ENCODE measurements around the gene NDFIP1. TPM values are rescaled to one million over a fixed set of nuclear protein-coding genes. Genes with fewer than 3 reads are reported as not detected.

Gene NDFIP1
- total and polyA plus RNA-seq, 2 of the 13 experiments (the other 11 are each of a cell fraction or from before 2014, with no cell fraction given) = 12.4 to 15.7 TPM

DNA sequence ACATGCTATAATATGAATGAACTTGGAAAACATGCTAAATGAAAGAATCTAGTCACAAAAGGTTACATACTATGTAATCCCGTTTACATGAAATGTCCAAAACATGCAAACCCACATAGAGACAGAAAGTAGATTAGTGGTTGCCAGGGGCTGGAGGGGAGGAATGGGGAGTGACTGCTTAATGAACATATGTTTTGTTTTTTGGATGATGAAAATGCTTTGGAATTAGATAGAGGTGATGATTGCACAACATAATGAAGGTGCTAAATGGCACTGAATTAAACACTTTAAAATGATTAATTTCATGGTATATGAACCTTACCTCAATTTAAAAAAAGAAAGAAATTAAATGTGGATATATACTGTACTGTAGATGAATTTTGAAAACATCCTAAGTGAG is 17.6 kb upstream of the NDFIP1 start:
- Histone ChIP-seq H4K20me1 (ENCODE audit: insufficient read depth, low read length) (no peaks in the 10 kb centered on the region), H3K27me3 (ENCODE audit: control insufficient read depth in 1 of 2, insufficient read depth in 2 of 2, low read length in 2 of 2) (peaks cover 0 to 7% of the 10 kb centered on the region in 2 experiments; a peak in 1 of 5 replicates), H3K36me3 (replicated peaks in 1 of 2; ENCODE audit: control insufficient read depth in 1 of 2, insufficient read depth in 2 of 2, low read length in 2 of 2) (no peaks in the 10 kb centered on the region), H3K27ac (ENCODE audit: extremely low read length, insufficient read depth, low read length) (no peak overlapping the region), H3K9me3 (ENCODE audit: low read length) (no peaks in the 10 kb centered on the region), H3K4me3 (replicated peaks in 1 of 3; ENCODE audit: insufficient read depth in 1 of 3, low read depth in 2 of 3, low read length in 3 of 3) (no peak overlapping the region), H3K9ac (ENCODE audit: insufficient read depth, low read depth, low read length) (no peak overlapping the region), H3K4me1 (ENCODE audit: insufficient read depth, low read length) (no peaks in the 10 kb centered on the region), H2AFZ (ENCODE audit: low read length) (no peak overlapping the region), H3K4me2 (ENCODE audit: low read depth, low read length) (no peak overlapping the region), H3K79me2 (ENCODE audit: insufficient read depth, low read length) (no peaks in the 10 kb centered on the region)
- no peak for DNase-seq (ENCODE audit: low spot score)
- POLR2A ChIA-PET = no interaction called here
- CTCF ChIA-PET (ENCODE audit: low intra/inter-chr PET ratio, low total read pairs) = no interaction called here
- TF ChIP-seq HNRNPH1 (optimal IDR thresholded peaks at IDR 0.05; ENCODE audit: low read depth, low read length) = no peak
- TF ChIP-seq, protein P1, sequence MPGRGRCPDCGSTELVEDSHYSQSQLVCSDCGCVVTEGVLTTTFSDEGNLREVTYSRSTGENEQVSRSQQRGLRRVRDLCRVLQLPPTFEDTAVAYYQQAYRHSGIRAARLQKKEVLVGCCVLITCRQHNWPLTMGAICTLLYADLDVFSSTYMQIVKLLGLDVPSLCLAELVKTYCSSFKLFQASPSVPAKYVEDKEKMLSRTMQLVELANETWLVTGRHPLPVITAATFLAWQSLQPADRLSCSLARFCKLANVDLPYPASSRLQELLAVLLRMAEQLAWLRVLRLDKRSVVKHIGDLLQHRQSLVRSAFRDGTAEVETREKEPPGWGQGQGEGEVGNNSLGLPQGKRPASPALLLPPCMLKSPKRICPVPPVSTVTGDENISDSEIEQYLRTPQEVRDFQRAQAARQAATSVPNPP (CRISPR knock-in tag; IDR thresholded peaks at IDR 0.05) = no peak
- FAIRE-seq = no peak
- BruUV-seq (replicated peaks) = no TSS peak
- intact Hi-C loops (cut with micrococcal nuclease; ENCODE audit: unreplicated experiment) (no loop called here), in situ Hi-C loops (cut with HindIII; ENCODE audit: extremely low pct_ligation_motif_present, low pct_unique_long_range_greater_than_20kb) (no loop called here)
- no peak for ATAC-seq
- 6% methylated on average over 1 of the region's 1 CpG for WGBS (ENCODE audit: low lambda C conversion rate)

DNA sequence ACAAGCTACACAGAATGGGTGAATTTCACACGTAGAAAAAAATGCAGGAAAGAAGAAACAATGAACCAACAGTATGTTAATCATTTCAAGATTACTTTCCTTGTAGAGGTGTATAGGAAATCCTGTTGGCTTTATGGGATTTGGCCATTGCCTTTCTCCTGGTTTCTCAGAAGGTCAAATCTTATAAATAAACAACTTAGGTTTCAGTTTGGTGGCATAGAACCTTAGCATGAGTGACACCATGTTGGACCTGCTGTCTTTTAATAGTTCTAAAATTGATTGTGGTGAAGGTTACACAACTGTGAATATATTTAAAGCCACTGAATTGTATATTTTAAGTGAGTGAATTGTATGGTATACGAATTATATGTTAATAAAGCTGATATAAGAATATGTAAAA is 16.7 kb upstream of the NDFIP1 start:
- H2AFZ ChIP-seq (ENCODE audit: low read length) = no peak overlapping the region
- POLR2A ChIA-PET = no interaction called here
- TF ChIP-seq SOX6 (IDR thresholded peaks at IDR 0.05) (no peak), SOX6 (CRISPR knock-in tag; IDR thresholded peaks at IDR 0.05) (no peak), NFE2L1 (CRISPR knock-in tag; IDR thresholded peaks at IDR 0.05; ENCODE audit: borderline replicate concordance) (no peak), ZNF614 (CRISPR knock-in tag; IDR thresholded peaks at IDR 0.05; ENCODE audit: borderline replicate concordance) (no peak), GFI1 (CRISPR knock-in tag; IDR thresholded peaks at IDR 0.05; ENCODE audit: borderline replicate concordance) (no peak)
- TF ChIP-seq, protein P2, sequence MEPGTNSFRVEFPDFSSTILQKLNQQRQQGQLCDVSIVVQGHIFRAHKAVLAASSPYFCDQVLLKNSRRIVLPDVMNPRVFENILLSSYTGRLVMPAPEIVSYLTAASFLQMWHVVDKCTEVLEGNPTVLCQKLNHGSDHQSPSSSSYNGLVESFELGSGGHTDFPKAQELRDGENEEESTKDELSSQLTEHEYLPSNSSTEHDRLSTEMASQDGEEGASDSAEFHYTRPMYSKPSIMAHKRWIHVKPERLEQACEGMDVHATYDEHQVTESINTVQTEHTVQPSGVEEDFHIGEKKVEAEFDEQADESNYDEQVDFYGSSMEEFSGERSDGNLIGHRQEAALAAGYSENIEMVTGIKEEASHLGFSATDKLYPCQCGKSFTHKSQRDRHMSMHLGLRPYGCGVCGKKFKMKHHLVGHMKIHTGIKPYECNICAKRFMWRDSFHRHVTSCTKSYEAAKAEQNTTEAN (CRISPR knock-in tag; conservative IDR thresholded peaks at IDR 0.05) = no peak
- TF ChIP-seq, protein P3, sequence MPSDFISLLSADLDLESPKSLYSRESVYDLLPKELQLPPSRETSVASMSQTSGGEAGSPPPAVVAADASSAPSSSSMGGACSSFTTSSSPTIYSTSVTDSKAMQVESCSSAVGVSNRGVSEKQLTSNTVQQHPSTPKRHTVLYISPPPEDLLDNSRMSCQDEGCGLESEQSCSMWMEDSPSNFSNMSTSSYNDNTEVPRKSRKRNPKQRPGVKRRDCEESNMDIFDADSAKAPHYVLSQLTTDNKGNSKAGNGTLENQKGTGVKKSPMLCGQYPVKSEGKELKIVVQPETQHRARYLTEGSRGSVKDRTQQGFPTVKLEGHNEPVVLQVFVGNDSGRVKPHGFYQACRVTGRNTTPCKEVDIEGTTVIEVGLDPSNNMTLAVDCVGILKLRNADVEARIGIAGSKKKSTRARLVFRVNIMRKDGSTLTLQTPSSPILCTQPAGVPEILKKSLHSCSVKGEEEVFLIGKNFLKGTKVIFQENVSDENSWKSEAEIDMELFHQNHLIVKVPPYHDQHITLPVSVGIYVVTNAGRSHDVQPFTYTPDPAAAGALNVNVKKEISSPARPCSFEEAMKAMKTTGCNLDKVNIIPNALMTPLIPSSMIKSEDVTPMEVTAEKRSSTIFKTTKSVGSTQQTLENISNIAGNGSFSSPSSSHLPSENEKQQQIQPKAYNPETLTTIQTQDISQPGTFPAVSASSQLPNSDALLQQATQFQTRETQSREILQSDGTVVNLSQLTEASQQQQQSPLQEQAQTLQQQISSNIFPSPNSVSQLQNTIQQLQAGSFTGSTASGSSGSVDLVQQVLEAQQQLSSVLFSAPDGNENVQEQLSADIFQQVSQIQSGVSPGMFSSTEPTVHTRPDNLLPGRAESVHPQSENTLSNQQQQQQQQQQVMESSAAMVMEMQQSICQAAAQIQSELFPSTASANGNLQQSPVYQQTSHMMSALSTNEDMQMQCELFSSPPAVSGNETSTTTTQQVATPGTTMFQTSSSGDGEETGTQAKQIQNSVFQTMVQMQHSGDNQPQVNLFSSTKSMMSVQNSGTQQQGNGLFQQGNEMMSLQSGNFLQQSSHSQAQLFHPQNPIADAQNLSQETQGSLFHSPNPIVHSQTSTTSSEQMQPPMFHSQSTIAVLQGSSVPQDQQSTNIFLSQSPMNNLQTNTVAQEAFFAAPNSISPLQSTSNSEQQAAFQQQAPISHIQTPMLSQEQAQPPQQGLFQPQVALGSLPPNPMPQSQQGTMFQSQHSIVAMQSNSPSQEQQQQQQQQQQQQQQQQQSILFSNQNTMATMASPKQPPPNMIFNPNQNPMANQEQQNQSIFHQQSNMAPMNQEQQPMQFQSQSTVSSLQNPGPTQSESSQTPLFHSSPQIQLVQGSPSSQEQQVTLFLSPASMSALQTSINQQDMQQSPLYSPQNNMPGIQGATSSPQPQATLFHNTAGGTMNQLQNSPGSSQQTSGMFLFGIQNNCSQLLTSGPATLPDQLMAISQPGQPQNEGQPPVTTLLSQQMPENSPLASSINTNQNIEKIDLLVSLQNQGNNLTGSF (CRISPR knock-in tag; IDR thresholded peaks at IDR 0.05) = no peak
- TF ChIP-seq, protein P4, sequence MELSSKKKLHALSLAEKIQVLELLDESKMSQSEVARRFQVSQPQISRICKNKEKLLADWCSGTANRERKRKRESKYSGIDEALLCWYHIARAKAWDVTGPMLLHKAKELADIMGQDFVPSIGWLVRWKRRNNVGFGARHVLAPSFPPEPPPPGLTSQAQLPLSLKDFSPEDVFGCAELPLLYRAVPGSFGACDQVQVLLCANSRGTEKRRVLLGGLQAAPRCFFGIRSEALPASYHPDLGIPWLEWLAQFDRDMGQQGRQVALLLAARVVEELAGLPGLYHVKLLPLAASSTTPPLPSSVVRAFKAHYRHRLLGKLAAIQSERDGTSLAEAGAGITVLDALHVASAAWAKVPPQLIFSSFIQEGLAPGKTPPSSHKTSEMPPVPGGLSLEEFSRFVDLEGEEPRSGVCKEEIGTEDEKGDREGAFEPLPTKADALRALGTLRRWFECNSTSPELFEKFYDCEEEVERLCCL (CRISPR knock-in tag; IDR thresholded peaks at IDR 0.05; ENCODE audit: borderline replicate concordance) = no peak

More for the DNA sequence above, 16.7 kb upstream of the NDFIP1 start:
- peaks cover 0 to 7% of the 10 kb centered on the region in 2 experiments; a peak in 1 of 5 replicates for H3K27me3 ChIP-seq (ENCODE audit: control insufficient read depth in 1 of 2, insufficient read depth in 2 of 2, low read length in 2 of 2)
- no peaks in the 10 kb centered on the region for H4K20me1 ChIP-seq (ENCODE audit: insufficient read depth, low read length)
- H3K4me1 ChIP-seq (ENCODE audit: insufficient read depth, low read length) = no peaks in the 10 kb centered on the region
- H3K9me3 ChIP-seq (ENCODE audit: low read length) = no peaks in the 10 kb centered on the region
- no peak overlapping the region for H3K4me3 ChIP-seq (replicated peaks in 1 of 3; ENCODE audit: insufficient read depth in 1 of 3, low read depth in 2 of 3, low read length in 3 of 3)
- CTCF ChIA-PET (ENCODE audit: low intra/inter-chr PET ratio, low total read pairs) = no interaction called here
- DNase-seq (ENCODE audit: low spot score) (no peak), ATAC-seq (no peak), FAIRE-seq (no peak)
- no peak overlapping the region for H3K4me2 ChIP-seq (ENCODE audit: low read depth, low read length)
- no peaks in the 10 kb centered on the region for H3K36me3 ChIP-seq (replicated peaks in 1 of 2; ENCODE audit: control insufficient read depth in 1 of 2, insufficient read depth in 2 of 2, low read length in 2 of 2)
- H3K9ac ChIP-seq (ENCODE audit: insufficient read depth, low read depth, low read length) = no peak overlapping the region
- intact Hi-C loops (cut with micrococcal nuclease; ENCODE audit: unreplicated experiment) = no loop called here
- no peak overlapping the region for H3K27ac ChIP-seq (ENCODE audit: extremely low read length, insufficient read depth, low read length)
- no TSS peak for BruUV-seq (replicated peaks)
- in situ Hi-C loops (cut with HindIII; ENCODE audit: extremely low pct_ligation_motif_present, low pct_unique_long_range_greater_than_20kb) = no loop called here
- H3K79me2 ChIP-seq (ENCODE audit: insufficient read depth, low read length) = no peaks in the 10 kb centered on the region
- 1% methylated on average over 2 of the region's 2 CpGs for WGBS (ENCODE audit: low lambda C conversion rate)
